ENCODE data around the gene GPR142.

Gene GPR142

GRCh38 chr17:74367206-74367605 lies at the start of gene GPR142:
Gene GPR142, plus strand, starts transcription at chr17:74367506. Its CDS starts 2,035 bp downstream, at chr17:74369541.
- DNase-seq, result no peak

DNA sequence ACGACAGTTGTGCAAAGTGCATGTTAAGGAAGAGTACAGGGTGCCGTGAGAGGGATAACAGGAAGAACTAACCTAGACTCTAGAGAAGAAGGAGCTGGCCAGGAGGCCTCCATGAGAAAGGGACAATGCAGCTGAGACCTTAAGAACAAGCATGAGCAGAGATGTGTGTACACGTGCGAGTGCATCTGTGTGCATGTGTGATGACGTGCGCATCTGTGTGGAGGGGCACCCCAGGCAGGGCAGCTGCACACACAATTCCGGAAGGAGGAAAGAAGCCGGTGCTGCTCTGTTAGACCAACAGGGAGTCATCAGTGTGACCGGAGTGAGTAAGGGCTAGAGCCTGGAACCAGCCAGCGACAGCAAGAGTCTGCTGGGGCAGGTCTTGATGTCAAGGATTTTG lies 48.9 kb upstream of the GPR142 start:
- DNase-seq, result no peak

DNA sequence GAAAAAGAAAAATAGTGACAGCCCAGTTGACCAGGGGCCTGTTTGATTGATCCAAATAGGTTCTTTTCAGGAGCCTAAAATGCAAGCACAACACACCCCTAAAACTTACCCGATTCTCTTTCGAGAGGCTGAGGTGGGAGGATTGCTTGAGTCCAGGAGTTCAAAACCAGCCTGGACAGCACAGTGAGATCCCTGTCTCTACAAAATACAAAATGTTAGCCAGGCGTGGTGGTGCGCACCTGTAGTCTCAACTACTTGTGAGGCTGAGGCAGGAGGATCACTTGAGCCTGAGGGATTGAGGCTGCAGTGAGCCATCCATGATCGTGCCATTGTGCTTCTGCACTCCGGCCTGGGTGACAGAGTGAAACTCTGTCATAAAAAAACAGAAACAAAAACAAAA lies 42.8 kb upstream of the GPR142 start:
- no peak for DNase-seq

- no peak for DNase-seq
These were observed 41.9 kb upstream of the GPR142 start for GRCh38 chr17:74325376-74325742.

DNA sequence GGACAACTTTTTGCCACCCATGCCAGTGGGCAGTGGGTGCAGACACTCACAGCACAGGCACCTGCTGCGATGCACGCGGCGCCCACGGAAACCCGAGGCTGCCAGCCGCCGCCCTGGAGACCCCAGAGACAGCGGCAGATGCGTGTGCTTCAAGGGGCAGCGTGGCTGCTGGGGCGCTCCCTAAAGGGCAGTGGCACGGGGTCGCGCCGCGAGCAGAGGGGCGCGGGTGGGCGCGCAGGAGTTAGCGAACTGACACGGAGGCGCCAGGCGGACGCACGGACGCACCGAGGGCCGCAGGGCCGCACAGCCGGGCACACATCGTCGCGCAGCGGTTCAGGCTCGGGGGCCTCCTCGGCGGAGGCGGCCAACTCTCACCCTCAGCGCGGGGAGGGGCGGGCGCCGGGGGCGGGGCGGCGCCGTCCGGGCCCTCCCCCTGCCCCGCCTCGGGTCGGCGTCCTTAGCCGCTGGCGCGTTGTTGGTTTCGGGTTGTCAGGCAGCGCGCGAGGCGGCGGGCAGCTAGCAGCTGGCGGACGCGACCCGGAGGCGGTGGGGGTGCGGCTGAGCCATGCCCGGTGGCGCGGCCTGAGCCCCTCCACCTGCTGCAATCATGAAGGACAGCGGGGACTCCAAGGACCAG lies 41.4 kb upstream of the GPR142 start, which contains the start of gene KIF19:
Gene KIF19, plus strand, starts transcription at position 484 of the 637 bp plus-strand sequence. Its CDS starts 124 bp downstream, at position 608.
- DNase-seq, result peak; percentile 33 to 36

- DNase-seq, result no peak
These were observed 40.8 kb upstream of the GPR142 start for GRCh38 chr17:74326506-74326905.

- DNase-seq, result no peak
These were observed 38.8 kb upstream of the GPR142 start for GRCh38 chr17:74328487-74328886.

DNA sequence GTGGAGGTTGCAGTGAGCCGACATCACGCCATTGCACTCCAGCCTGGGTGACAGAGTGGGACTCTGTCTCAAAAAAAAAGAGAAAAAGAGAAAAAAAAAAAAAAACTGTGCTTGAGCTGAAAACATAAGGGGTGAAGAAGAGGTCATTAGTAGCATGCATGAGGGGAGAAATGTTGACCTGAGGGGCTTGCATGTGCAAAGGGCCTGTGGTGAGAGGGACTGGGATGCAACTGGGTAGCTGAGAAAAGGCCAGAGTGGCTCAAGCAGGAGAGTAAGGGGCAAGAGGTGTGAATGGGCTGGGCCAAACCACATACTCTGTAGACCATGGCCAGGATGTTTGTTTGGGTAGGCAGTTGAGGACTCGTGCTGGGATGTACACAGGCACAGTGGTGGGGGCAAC lies 37.9 kb upstream of the GPR142 start:
- no peak for DNase-seq

DNA sequence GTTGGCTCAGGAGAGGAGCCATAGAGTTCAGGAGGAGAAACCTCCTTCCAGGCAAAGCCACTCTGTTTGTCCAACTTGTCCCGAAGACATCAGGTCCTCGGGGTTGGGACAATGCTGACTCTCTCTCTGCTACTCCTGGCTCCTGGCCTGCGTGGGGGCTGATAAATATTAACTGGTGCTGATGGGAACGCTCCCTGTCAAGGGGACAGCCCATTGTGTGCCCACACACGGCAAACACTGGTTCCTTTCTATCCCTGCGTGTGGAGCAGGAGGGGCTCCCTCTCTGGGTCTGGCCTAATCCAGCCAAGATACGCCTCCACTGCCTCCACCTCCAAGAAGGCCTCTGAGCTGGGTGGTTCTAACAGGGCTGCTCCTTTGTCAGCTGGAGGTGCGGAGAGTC lies 36.9 kb upstream of the GPR142 start:
- no peak for DNase-seq

GRCh38 chr17:74332017-74332650 lies 35.2 kb upstream of the GPR142 start:
- no peak for DNase-seq

DNA sequence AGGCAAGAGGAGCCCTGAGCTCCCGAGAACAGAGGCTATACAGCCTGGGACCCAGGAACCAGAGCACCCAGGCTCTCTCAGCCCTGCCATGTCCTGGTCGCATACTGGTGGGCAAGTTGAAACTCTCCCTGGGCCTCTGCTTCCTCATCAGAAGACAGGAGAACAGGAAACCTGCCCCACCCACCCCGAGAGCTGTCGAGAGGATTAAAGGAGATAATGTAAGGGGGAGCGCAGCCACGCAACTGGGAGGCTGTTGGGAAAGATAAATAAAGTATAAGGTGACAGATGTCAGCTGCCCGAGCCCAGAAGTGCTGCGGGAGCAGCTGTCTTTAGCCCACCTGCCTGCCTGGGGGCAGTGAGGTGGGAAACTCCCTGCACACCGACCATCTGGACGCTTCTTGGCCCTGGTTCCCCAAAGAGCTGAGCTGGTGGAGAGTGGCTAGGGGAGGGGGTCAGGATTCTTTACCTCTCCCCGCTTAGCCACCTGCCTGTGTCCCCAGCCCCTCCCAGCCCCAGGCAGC lies 34.5 kb upstream of the GPR142 start:
- no peak for DNase-seq

- DNase-seq, result no peak
These were observed 32.8 kb upstream of the GPR142 start for GRCh38 chr17:74334393-74335039.

DNA sequence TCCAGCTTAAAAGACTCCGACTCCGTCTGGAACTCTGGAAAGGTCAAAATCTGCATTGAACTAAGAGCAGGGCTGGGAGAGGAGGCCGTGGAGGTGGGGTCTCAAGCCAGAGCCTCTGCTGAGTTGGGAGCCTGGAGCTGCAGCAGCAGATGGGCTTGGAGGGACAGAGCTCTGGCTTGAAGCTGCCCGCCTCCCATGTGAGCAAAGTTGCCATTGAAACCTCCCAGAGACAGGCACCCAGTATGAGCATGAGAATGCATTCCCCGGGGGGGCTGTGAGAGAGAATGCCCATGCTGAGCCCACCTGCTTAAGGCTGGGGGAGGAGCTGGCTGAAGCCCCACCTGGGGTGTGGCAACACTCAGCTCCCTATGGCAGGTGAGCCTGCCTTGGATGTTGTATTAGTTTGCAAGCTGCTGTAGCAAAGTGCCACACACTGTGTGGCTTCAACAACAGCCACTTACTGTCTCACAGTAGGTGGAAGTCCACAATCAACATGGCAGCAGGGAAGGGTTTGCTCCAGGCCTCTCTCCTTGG lies 31.7 kb upstream of the GPR142 start:
- no peak for DNase-seq

GRCh38 chr17:74336307-74336706 lies 31.0 kb upstream of the GPR142 start:
- DNase-seq, result no peak

- no peak for DNase-seq
These were observed 29.3 kb upstream of the GPR142 start for GRCh38 chr17:74337834-74338500.

GRCh38 chr17:74339537-74340195 lies 27.6 kb upstream of the GPR142 start:
- DNase-seq, result no peak

DNA sequence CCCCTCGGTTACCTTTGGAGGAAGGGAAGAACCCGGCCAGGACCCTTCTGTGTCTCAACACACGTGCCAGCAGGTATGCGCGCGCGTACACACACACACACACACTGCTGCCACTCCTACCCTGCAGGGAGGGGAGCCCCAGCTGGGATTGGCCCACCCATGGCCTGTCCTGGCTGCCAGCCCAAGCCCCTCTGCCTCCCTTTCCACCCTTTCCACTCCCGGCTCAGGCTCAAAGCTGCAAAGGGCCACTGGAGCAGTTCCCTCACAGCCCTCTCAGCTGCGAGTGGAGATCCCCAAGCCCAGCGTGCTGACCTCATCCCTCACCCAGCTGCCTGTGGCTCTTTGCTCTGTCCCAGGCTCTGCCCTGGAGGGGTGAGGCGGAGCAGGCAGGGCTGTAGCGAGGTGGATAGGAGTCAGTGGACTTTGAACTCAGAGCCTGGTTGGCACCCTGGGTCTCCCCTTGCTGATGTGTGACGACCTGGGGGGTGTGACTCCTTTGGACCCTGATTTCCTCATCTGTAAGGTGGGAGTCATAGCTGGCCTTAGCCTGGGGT lies 26.8 kb upstream of the GPR142 start:
- DNase-seq, result no peak

DNA sequence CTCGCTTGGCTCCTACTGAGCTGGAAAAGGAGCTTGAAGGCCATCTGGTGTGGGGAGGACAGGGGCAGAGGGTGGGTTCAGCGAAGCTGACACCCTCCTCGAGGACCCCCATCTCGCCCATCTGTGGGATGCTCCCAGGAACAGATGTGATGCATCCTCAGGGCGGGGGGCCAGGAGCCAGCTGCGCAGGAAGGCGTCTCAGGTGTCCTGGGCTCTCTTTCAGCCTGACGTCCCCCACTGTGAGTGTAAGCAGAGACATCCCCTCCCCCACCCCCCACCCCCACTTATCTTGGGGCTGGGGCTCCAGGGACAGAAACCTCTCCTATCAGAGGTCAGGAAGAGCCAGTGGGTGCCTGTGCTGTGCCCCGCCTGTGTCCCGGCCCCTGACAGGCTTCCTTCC lies 25.1 kb upstream of the GPR142 start:
- DNase-seq, result no peak

DNA sequence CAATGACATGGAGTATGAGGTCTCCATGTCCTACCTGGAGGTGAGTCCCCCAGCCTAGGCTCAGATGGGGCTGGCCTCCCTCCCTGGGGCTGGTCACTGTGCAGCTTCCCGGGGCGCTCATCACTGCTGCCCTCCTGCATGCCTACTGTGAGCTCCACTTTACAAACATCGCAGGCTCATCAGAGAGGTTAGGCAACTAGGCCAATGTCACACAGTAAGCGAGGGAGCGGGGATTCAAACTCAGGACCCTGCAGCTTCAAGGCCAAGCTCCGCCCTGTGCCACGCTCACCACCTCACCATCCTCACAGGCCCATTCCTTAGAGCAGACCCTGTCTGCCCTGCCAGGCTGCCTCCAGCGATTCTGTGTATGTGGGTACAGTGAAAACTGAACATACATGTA lies 24.2 kb upstream of the GPR142 start:
- no peak for DNase-seq

GRCh38 chr17:74343526-74344284 lies 23.6 kb upstream of the GPR142 start:
- no peak for DNase-seq

- no peak for DNase-seq
These were observed 22.6 kb upstream of the GPR142 start for GRCh38 chr17:74344658-74345057.
